AG04450 (cell line): ENCODE results near the gene ATP1B1. TPM values are rescaled to one million over a fixed set of nuclear protein-coding genes. Genes with fewer than 3 reads are reported as not detected.
"Not testable (repeated sequence)": the region's sequence is repeated elsewhere in the genome, so short reads cannot be mapped to it uniquely, and the experiment has no call there.

Experiments
- CTCF ChIA-PET: fragments of 300-600, 350-600 bp; formaldehyde crosslinking; extraction: SDS; loops from one replicate; lab custom pipeline; 2022; ENCODE audit warnings: antibody characterized with exemption, inconsistent platforms; lab: Charles Lee
- POLR2A ChIA-PET: fragments of 350-600 bp; formaldehyde crosslinking; extraction: SDS; loops from one replicate; lab custom pipeline; 2021; ENCODE audit warnings: antibody characterized with exemption, inconsistent platforms; lab: Yijun Ruan, JAX
- DNase-seq: peaks from one replicate; pipeline ENCODE4 v3.0.0-alpha.2; 2011; ENCODE audit warnings: low read depth, low spot score
- H3K27ac ChIP-seq: one replicate; pipeline ENCODE4 v1.5.1; 2012; ENCODE audit warnings: low read depth, low read length, control low read depth
- H3K27me3 ChIP-seq: one replicate; pipeline ENCODE4 v1.6.0; 2012; ENCODE audit warnings: low read length; ENCODE audit not compliant: control insufficient read depth, insufficient read depth
- H3K4me3 ChIP-seq: 2 replicates; pipeline ENCODE4 v1.5.1; 2011; ENCODE audit warnings: mild to moderate bottlenecking, low read depth, low read length, control low read depth
- H3K9me3 ChIP-seq: 2 replicates; pipeline ENCODE4 v1.5.1; 2012; ENCODE audit warnings: low read length; ENCODE audit not compliant: control insufficient read depth, insufficient read depth
- polyA plus RNA-seq: library from polyadenylated mRNA; depleted of rRNA; stranded (reverse); fragments of >200 nt; gene quantifications from 2 replicates; pipeline ENCODE4 v1.2.3, GENCODE V29; 2011
- TF ChIP-seq, protein P1 (sequence below): IDR thresholded peaks from 2 replicates; pipeline ENCODE4 v1.5.1; 2011; ENCODE audit warnings: low read depth, low read length, control low read depth, inconsistent platforms

The ATP1B1 gene
- polyA plus RNA-seq, 1 experiment = 25.0 TPM

DNA sequence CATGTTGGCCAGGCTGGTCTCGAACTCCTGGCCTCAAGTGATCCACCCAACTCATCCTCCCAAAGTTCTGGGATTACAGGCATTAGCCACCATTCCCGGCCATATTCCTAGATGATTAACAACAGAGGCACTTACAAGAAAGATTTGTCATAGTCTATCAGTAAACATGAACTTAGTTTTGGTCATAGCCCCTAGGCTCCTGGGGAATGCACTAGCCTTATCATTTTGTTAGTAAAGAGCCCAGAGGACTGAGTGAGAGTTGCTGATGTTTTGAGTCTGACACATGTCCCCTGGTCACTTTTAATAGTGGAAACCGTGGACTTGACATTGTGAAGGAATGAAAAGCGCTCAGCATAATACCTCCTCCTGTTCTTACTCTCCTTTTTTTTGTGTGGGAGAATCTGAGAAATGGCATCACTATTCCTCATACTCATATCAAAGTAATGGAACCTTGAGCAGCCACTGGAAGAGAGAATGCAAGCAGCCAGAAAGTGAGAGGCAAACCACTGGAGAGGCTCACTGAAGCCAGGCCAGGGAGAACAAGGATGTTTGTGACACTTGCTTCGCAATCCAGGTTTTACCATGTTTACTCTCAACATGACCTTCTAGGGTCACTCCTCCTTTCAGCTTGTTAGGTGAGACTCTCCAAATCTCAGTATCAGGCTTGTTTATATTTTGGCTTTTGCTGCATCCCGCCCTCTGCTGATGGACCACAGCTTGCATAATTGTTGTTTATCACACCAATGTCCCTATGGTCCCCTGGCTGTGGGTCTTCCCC, 14.8 kb downstream of the ATP1B1 start:
- ChIA-PET CTCF (interaction anchor here (0.7 kb wide), 1 partner anchor 808 kb away, joined by 4 read pairs; no protein-coding TSS in a partner anchor), POLR2A (no interaction called here)
- TF ChIP-seq, protein P1, sequence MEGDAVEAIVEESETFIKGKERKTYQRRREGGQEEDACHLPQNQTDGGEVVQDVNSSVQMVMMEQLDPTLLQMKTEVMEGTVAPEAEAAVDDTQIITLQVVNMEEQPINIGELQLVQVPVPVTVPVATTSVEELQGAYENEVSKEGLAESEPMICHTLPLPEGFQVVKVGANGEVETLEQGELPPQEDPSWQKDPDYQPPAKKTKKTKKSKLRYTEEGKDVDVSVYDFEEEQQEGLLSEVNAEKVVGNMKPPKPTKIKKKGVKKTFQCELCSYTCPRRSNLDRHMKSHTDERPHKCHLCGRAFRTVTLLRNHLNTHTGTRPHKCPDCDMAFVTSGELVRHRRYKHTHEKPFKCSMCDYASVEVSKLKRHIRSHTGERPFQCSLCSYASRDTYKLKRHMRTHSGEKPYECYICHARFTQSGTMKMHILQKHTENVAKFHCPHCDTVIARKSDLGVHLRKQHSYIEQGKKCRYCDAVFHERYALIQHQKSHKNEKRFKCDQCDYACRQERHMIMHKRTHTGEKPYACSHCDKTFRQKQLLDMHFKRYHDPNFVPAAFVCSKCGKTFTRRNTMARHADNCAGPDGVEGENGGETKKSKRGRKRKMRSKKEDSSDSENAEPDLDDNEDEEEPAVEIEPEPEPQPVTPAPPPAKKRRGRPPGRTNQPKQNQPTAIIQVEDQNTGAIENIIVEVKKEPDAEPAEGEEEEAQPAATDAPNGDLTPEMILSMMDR = no peak
- no peak for DNase-seq
- H3K27me3 ChIP-seq = no peaks in the 10 kb centered on the region
- no peak overlapping the region for H3K27ac ChIP-seq
- H3K9me3 ChIP-seq = no peaks in the 10 kb centered on the region
- H3K4me3 ChIP-seq = no peak overlapping the region

DNA sequence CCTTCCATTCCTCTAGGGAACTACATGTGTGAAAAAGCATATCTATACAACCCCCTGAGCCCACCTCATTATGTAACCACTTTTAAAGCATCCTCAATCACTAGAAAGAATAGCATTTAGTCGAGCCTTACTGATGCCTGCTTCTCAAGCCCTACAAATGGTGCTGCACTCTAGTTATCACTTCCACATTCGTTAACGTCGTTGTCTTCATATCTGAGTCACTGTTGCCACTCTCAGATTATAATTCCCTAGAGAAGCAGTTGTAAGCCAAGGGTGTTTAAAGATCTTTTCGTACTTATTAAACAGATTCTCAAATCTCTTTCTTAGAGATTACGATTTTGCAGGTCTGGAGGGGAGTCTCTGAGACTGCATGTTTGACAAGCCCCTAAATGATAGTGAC, 16.5 kb downstream of the ATP1B1 start:
- H3K9me3 ChIP-seq = no peaks in the 10 kb centered on the region
- POLR2A ChIA-PET = no interaction called here
- DNase-seq = no peak

DNA sequence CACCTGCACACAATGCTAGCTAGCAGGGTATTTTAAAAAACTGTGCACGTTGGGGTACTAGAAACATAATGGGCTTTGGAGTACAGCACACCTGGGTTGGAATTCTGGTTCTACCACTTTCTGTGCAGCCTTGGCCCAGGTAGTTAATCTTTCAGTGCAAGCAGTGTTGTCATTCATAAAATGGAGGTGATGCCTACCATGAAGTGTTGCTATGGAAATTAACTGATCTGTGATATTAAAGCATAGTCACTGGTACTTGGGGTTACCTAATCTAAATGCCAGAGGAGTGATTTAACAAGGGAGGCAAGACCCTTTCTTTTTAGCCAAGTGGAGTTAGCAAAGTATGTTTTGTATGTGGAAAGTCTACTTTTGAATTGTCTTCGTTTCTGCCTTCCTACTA, 18.0 kb downstream of the ATP1B1 start:
- ChIA-PET CTCF (no interaction called here), POLR2A (no interaction called here)
- no peak for DNase-seq
- TF ChIP-seq, protein P1 = no peak
- no peak overlapping the region for H3K4me3 ChIP-seq
- no peak overlapping the region for H3K27ac ChIP-seq
- H3K27me3 ChIP-seq = no peaks in the 10 kb centered on the region
- no peaks in the 10 kb centered on the region for H3K9me3 ChIP-seq

More for the DNA sequence above, 16.5 kb downstream of the ATP1B1 start:
- Histone ChIP-seq H3K27ac (no peak overlapping the region), H3K4me3 (no peak overlapping the region), H3K27me3 (no peaks in the 10 kb centered on the region)
- CTCF ChIA-PET = no interaction called here
- TF ChIP-seq, protein P1 = no peak

DNA sequence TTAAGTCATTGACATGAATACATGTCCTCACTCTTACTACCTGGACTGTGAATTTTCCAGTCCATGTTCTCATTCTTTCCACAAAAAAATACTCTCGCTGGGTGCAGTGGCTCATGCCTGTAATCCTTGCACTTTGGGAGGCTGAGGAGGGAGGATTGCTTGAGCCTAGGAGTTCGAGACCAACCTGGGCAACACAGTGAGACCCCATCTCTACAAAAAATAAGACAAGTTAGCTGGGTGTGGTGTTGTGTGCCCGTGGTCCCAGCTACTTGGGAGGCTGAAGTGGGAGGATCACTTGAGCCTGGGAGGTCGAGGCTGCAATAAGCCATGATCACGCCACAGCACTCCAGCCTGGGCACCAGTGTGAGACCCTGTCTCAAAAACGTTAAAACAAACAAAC, 19.1 kb downstream of the ATP1B1 start:
- H3K27ac ChIP-seq, H3K27me3 ChIP-seq, POLR2A ChIA-PET, H3K9me3 ChIP-seq, DNase-seq, CTCF ChIA-PET, H3K4me3 ChIP-seq: not testable (repeated sequence)

DNA sequence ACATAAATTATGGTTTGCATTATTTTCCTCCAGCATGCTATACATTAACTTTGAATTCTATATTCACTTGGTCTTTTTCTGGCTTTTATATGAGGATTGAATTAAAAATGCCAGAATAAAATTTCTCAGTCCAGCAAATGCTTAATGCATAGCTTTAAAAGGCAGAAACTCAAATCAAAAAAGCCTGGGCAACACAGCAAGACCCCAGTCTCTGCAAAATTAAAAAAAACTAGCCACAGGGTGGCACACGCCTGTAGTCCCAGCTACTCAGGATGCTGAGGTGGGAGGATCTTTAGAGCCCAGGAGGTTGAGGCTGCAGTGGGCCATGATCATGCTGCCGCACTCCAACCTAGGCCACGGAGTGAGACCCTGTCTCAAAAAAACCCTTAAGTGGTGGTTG, 19.8 kb downstream of the ATP1B1 start:
- Histone ChIP-seq H3K27me3 (no peaks in the 10 kb centered on the region), H3K9me3 (no peaks in the 10 kb centered on the region), H3K4me3 (no peak overlapping the region), H3K27ac (no peak overlapping the region)
- CTCF ChIA-PET = interaction anchor here (1.1 kb wide), 1 partner anchor 68 kb away, joined by 3 read pairs; no protein-coding TSS in a partner anchor
- POLR2A ChIA-PET = no interaction called here
- TF ChIP-seq, protein P1 = no peak
- DNase-seq = no peak
